Stimulated activated CD8-positive, alpha-beta memory T cell treated with anti-CD3 and anti-CD28 coated beads, Interleukin-12 subunit alpha, Interleukin-12 subunit beta, amount 100 ng/mL, for 4 hours (primary cell): ENCODE measurements around the gene GOLGB1.
"Not testable (repeated sequence)": the region's sequence is repeated elsewhere in the genome, so short reads cannot be mapped to it uniquely, and the experiment has no call there.

Experiments
- DNase-seq: peaks from one replicate; pipeline ENCODE4 v3.0.0-alpha.2; 2020; ENCODE audit warnings: low read depth

The GOLGB1 gene

GRCh38 chr3:121749276-121750086, at the start of gene GOLGB1:
Gene GOLGB1, minus strand, starts transcription at chr3:121749741. Its CDS starts 18,770 bp downstream, at chr3:121730971.
- peak; percentile 84 for DNase-seq

- DNase-seq: no peak
These were observed 47.4 kb upstream of the GOLGB1 start for GRCh38 chr3:121796970-121797369.

GRCh38 chr3:121794264-121794983, 44.9 kb upstream of the GOLGB1 start:
- no peak for DNase-seq

GRCh38 chr3:121793078-121793477, 43.5 kb upstream of the GOLGB1 start:
- no peak for DNase-seq

GRCh38 chr3:121786485-121786884, 36.9 kb upstream of the GOLGB1 start:
- no peak for DNase-seq

GRCh38 chr3:121782784-121783183, 33.2 kb upstream of the GOLGB1 start:
- not testable (repeated sequence) for DNase-seq

- no peak for DNase-seq
These were observed 32.1 kb upstream of the GOLGB1 start for GRCh38 chr3:121781611-121782010.

- not testable (repeated sequence) for DNase-seq
These were observed 25.6 kb upstream of the GOLGB1 start for GRCh38 chr3:121775095-121775494.

- DNase-seq: no peak
These were observed 19.7 kb upstream of the GOLGB1 start for GRCh38 chr3:121769246-121769645.

GRCh38 chr3:121768452-121768851, 18.9 kb upstream of the GOLGB1 start:
- no peak for DNase-seq

GRCh38 chr3:121759541-121760202, 10.1 kb upstream of the GOLGB1 start:
- DNase-seq: no peak

- DNase-seq: no peak
These were observed 9.3 kb upstream of the GOLGB1 start for GRCh38 chr3:121758727-121759450.

- no peak for DNase-seq
These were observed 8.4 kb upstream of the GOLGB1 start for GRCh38 chr3:121757812-121758545.

- no peak for DNase-seq
These were observed 7.7 kb upstream of the GOLGB1 start for GRCh38 chr3:121757087-121757811.

- DNase-seq: no peak
These were observed 3.2 kb upstream of the GOLGB1 start for GRCh38 chr3:121752772-121753171.

GRCh38 chr3:121752261-121752660, 2.7 kb upstream of the GOLGB1 start:
- no peak for DNase-seq

GRCh38 chr3:121750087-121750415, 510 bp upstream of the GOLGB1 start:
- no peak for DNase-seq

- no peak for DNase-seq
These were observed 763 bp downstream of the GOLGB1 start for GRCh38 chr3:121748680-121749275.

- DNase-seq: no peak
These were observed 1.6 kb downstream of the GOLGB1 start for GRCh38 chr3:121747976-121748375.

GRCh38 chr3:121743106-121743505, 6.4 kb downstream of the GOLGB1 start:
- not testable (repeated sequence) for DNase-seq
